Smooth muscle cell (in vitro differentiated cells): ENCODE results near the gene LGALS3BP. TPM values are rescaled to one million over a fixed set of nuclear protein-coding genes. Genes with fewer than 3 reads are reported as not detected.

Source experiments
- DNase-seq: peaks from one replicate; lab custom pipeline; 2025; ENCODE audit not compliant: unreplicated experiment; lab: John Stamatoyannopoulos, UW
- H2AFZ ChIP-seq: fragments of 200-600 bp; sonication (generic); 2 replicates; pipeline ENCODE4 v1.6.0; 2016; ENCODE audit warnings: antibody characterized with exemption, low read depth, mild to moderate bottlenecking
- H3F3A ChIP-seq: fragments of 200-600 bp; sonication (generic); 2 replicates; pipeline ENCODE4 v1.6.0; 2017; ENCODE audit warnings: antibody characterized with exemption, low read depth
- H3K27ac ChIP-seq: fragments of 200-600 bp; sonication (generic); 2 replicates; pipeline ENCODE4 v1.5.1; 2016; ENCODE audit warnings: low read depth, mild to moderate bottlenecking
- H3K27me3 ChIP-seq: fragments of 200-600 bp; sonication (generic); 2 replicates; pipeline ENCODE4 v1.6.1; 2016; ENCODE audit warnings: low read depth, mild to moderate bottlenecking
- H3K36me3 ChIP-seq: fragments of 200-600 bp; sonication (generic); 2 replicates; pipeline ENCODE4 v1.5.1; 2016; ENCODE audit warnings: low read depth
- H3K4me1 ChIP-seq: fragments of 200-600 bp; sonication (generic); 2 replicates; pipeline ENCODE4 v1.5.1; 2016; ENCODE audit warnings: low read depth
- H3K4me2 ChIP-seq: fragments of 200-600 bp; sonication (generic); 2 replicates; pipeline ENCODE4 v1.6.0; 2016; ENCODE audit warnings: mild to moderate bottlenecking
- H3K4me3 ChIP-seq: fragments of 200-600 bp; sonication (generic); 2 replicates; pipeline ENCODE4 v1.5.1; 2016; ENCODE audit warnings: mild to moderate bottlenecking
- H3K79me2 ChIP-seq: fragments of 200-600 bp; sonication (generic); 2 replicates; pipeline ENCODE4 v1.6.0; 2016; ENCODE audit warnings: low read depth, mild to moderate bottlenecking
- H3K9ac ChIP-seq: fragments of 200-600 bp; sonication (generic); 2 replicates; pipeline ENCODE4 v1.6.0; 2016; ENCODE audit warnings: low read depth
- H3K9me3 ChIP-seq: fragments of 200-600 bp; sonication (generic); replicated peaks from 2 replicates; pipeline ENCODE4 v1.5.1; 2016; ENCODE audit warnings: low read depth
- H4K20me1 ChIP-seq: fragments of 200-600 bp; sonication (generic); 2 replicates; pipeline ENCODE4 v1.6.0; 2016; ENCODE audit warnings: low read depth
- WGBS: methylation state at CpG from one replicate; pipeline ENCODE4 v1.1.7; 2016; ENCODE audit warnings: low lambda C conversion rate; 5-methylcytosine and 5-hydroxymethylcytosine counted together
- polyA plus RNA-seq: library from polyadenylated mRNA; unstranded; fragments of >200 nt; fragmentation: Nextera tagmentation; extraction: Ambion mirVana; gene quantifications from 2 replicates; pipeline ENCODE4 v1.2.1, GENCODE V29; 2016
- total RNA-seq: library from RNA; depleted of rRNA; stranded (reverse); fragments of >200 nt; gene quantifications from 2 replicates; pipeline ENCODE4 v1.2.3, GENCODE V29; 2014
- TF ChIP-seq, protein P1 (sequence below): fragments of 200-600 bp; sonication (generic); IDR thresholded peaks from 2 replicates; pipeline ENCODE4 v1.5.1; 2017; ENCODE audit warnings: borderline replicate concordance, mild to moderate bottlenecking, antibody characterized with exemption; ENCODE audit not compliant: insufficient read depth, poor library complexity, severe bottlenecking

LGALS3BP gene
- total and polyA plus RNA-seq, 2 experiments from 2014 or later = 66.5 to 151 TPM

DNA sequence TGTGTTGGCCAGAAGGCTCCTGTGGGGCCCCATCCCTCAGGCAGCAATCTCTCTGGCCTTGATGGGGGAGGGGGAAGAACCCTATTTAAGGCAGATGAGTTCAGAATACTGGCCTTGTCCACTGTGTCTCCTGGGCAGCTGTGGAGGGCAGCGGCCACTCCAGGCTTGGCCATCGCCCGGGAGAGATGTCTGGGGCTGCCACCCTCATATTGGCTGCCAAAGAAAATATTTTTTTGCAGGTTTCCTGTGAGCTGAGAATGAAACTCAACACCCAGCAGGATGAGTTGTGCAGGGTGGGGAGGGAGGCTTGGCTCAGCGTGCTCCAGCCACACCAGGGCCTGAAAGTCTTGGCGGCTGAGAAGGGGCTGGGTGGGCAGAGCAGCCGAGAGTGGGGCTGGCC, 40.1 kb downstream of the LGALS3BP start:
- DNase-seq = no peak
- H3F3A ChIP-seq = peaks cover 14% of the 10 kb centered on the region
- no peaks in the 10 kb centered on the region for H4K20me1 ChIP-seq
- no peak overlapping the region for H3K9ac ChIP-seq
- peak overlapping the region; percentile 76 for H3K27ac ChIP-seq
- TF ChIP-seq, protein P1, sequence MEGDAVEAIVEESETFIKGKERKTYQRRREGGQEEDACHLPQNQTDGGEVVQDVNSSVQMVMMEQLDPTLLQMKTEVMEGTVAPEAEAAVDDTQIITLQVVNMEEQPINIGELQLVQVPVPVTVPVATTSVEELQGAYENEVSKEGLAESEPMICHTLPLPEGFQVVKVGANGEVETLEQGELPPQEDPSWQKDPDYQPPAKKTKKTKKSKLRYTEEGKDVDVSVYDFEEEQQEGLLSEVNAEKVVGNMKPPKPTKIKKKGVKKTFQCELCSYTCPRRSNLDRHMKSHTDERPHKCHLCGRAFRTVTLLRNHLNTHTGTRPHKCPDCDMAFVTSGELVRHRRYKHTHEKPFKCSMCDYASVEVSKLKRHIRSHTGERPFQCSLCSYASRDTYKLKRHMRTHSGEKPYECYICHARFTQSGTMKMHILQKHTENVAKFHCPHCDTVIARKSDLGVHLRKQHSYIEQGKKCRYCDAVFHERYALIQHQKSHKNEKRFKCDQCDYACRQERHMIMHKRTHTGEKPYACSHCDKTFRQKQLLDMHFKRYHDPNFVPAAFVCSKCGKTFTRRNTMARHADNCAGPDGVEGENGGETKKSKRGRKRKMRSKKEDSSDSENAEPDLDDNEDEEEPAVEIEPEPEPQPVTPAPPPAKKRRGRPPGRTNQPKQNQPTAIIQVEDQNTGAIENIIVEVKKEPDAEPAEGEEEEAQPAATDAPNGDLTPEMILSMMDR = no peak
- no peaks in the 10 kb centered on the region for H3K79me2 ChIP-seq
- no peak overlapping the region for H3K4me3 ChIP-seq
- no peaks in the 10 kb centered on the region for H3K9me3 ChIP-seq
- no peak overlapping the region for H3K4me2 ChIP-seq
- no peaks in the 10 kb centered on the region for H3K27me3 ChIP-seq
- 78% methylated on average over 6 of the region's 6 CpGs for WGBS
- no peaks in the 10 kb centered on the region for H3K36me3 ChIP-seq
- peaks cover 15% of the 10 kb centered on the region for H3K4me1 ChIP-seq
- no peak overlapping the region for H2AFZ ChIP-seq

DNA sequence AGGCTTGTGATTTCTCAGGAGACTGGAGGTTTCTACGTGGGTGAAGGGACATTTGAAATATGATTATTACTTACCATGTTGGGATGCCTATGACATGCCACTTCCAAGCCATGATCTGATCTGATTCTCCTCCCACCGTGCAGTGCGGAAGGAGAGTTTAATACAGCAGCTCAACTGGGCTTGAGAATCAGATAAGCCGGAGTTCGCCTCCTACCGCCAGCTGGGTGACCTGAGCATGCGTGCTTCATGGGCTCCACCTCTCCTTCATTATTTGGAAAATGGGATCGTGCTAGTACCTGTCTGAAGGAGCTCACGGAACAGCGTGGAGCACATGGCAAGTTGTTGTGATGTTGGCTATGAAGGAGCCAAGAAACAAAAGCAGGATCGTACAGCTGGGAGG, 42.2 kb downstream of the LGALS3BP start:
- H3K4me1 ChIP-seq = peaks cover 24% of the 10 kb centered on the region
- 84% methylated on average over 11 of the region's 11 CpGs for WGBS
- no peaks in the 10 kb centered on the region for H3K27me3 ChIP-seq

DNA sequence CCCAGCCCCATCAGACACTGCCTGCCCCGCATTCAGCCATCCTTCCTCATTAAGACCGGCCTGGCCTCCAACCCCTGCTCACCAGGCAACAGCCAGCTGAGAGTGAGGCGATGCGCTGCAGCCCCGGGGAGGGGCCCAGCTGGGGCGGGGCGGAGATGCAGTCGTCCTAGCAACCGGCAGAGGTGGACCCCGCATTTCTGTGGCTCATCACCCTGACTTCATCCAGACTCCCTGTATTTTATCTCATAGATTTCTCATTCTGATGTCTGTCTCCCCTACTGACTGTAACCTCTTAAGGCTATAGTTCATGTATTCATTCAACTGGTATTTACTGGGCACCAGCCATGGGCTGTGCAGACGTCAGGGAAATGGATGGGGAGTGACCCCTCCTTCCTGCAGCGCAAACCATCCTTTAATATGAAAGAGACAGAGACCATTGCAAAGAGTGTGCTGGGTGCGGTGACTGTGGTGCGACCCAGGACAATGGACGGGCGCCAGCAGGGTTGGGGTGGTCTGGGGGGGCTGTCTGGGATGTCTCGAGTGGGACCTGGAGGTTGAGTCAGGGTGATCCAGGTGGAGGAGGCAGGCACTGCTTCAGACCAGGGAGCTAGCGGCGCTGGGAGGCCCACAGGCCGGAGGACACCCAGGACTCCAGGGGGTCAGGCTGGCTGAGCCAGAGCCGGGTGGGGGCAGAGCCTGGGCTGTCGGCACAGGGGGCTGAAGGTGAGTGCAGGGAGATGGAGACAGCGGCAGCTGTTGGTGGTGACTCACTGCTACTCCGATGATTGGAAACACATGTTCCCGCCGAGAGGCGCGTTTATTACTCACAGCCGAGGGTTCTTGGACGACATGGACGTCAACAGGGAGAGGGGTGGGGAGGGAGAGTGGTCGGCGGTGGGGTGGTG, 44.1 kb downstream of the LGALS3BP start:
- H3K4me2 ChIP-seq = peak overlapping the region; percentile 64
- peaks cover 18% of the 10 kb centered on the region for H3F3A ChIP-seq
- H3K9ac ChIP-seq = peak overlapping the region; percentile 86
- peak; percentile 37 for DNase-seq
- no peak overlapping the region for H3K4me3 ChIP-seq
- no peaks in the 10 kb centered on the region for H4K20me1 ChIP-seq
- TF ChIP-seq, protein P1 = no peak
- no peaks in the 10 kb centered on the region for H3K79me2 ChIP-seq
- no peak overlapping the region for H2AFZ ChIP-seq
- no peaks in the 10 kb centered on the region for H3K36me3 ChIP-seq
- H3K27ac ChIP-seq = peak overlapping the region; percentile 99
- no peaks in the 10 kb centered on the region for H3K9me3 ChIP-seq
- H3K27me3 ChIP-seq = no peaks in the 10 kb centered on the region
- 59% methylated on average over 22 of the region's 33 CpGs for WGBS
- H3K4me1 ChIP-seq = peaks cover 23% of the 10 kb centered on the region

More for the DNA sequence above, 42.2 kb downstream of the LGALS3BP start:
- Histone ChIP-seq H3F3A (peaks cover 18% of the 10 kb centered on the region), H2AFZ (no peak overlapping the region), H3K9me3 (no peaks in the 10 kb centered on the region), H3K79me2 (no peaks in the 10 kb centered on the region), H3K4me2 (no peak overlapping the region), H3K4me3 (no peak overlapping the region), H3K36me3 (no peaks in the 10 kb centered on the region), H3K27ac (no peak overlapping the region), H4K20me1 (no peaks in the 10 kb centered on the region), H3K9ac (no peak overlapping the region)
- DNase-seq = no peak
- TF ChIP-seq, protein P1 = no peak
